OCI-LY3 (cell line): Measurements from ENCODE around the gene TCP11.

Source experiments
- H2AFZ ChIP-seq: fragments of 200-600, 300-600 bp; shearing (Covaris generic); 2 replicates; pipeline ENCODE4 v1.6.0; 2014; ENCODE audit warnings: antibody characterized with exemption, low read depth, low read length
- H3K27ac ChIP-seq: fragments of 200-600, 300-600 bp; sonication (generic); 2 replicates; pipeline ENCODE4 v1.5.1; 2014; ENCODE audit warnings: mild to moderate bottlenecking, low read length, moderate library complexity, mixed read lengths
- H3K27me3 ChIP-seq: fragments of 200-600, 300-600 bp; sonication (generic); 2 replicates; pipeline ENCODE4 v1.6.1; 2014; ENCODE audit warnings: low read depth, low read length, mixed read lengths
- H3K36me3 ChIP-seq: fragments of 200-600, 300-600 bp; sonication (generic); replicated peaks from 2 replicates; pipeline ENCODE3; 2014; ENCODE audit warnings: low read depth, low read length, mixed read lengths
- H3K4me1 ChIP-seq: fragments of 300-600, 200-600 bp; sonication (generic); 2 replicates; pipeline ENCODE4 v1.6.1; 2014; ENCODE audit warnings: low read length, mixed read lengths
- H3K4me2 ChIP-seq: fragments of 200-600, 300-600 bp; sonication (generic); 2 replicates; pipeline ENCODE4 v1.6.1; 2014; ENCODE audit warnings: low read length, mixed read lengths
- H3K4me3 ChIP-seq: fragments of 300-600, 200-600 bp; sonication (generic); 2 replicates; pipeline ENCODE4 v1.5.1; 2014; ENCODE audit warnings: antibody characterized with exemption, mild to moderate bottlenecking, low read length, moderate library complexity
- H3K79me2 ChIP-seq: fragments of 300-600, 200-600 bp; shearing (Covaris generic); 2 replicates; pipeline ENCODE4 v1.6.1; 2014; ENCODE audit warnings: mild to moderate bottlenecking, low read length, mixed read lengths
- H3K9ac ChIP-seq: fragments of 300-600, 200-600 bp; shearing (Covaris generic); 2 replicates; pipeline ENCODE4 v1.6.0; 2014; ENCODE audit warnings: mild to moderate bottlenecking, low read length, moderate library complexity
- H3K9me3 ChIP-seq: fragments of 200-600, 300-600 bp; shearing (Covaris generic); 2 replicates; pipeline ENCODE4 v1.6.1; 2014; ENCODE audit warnings: low read length, mixed read lengths; ENCODE audit not compliant: insufficient read depth
- H4K20me1 ChIP-seq: fragments of 200-600, 300-600 bp; sonication (generic); 2 replicates; pipeline ENCODE4 v1.6.1; 2016; ENCODE audit warnings: low read length, mixed read lengths; ENCODE audit not compliant: insufficient read depth
- EZH2phosphoT487 ChIP-seq: fragments of 200-600 bp; shearing (Covaris generic); IDR thresholded peaks from 2 replicates; pipeline ENCODE4 v1.6.1; 2018; ENCODE audit warnings: antibody characterized with exemption, mixed run types, low read depth
- TF ChIP-seq, protein P1 (sequence below): fragments of 200-600, 300-600 bp; sonication (generic); IDR thresholded peaks from 2 replicates; pipeline ENCODE4 v1.5.1; 2014; ENCODE audit warnings: antibody characterized with exemption, low read length, low read depth

The TCP11 gene

DNA sequence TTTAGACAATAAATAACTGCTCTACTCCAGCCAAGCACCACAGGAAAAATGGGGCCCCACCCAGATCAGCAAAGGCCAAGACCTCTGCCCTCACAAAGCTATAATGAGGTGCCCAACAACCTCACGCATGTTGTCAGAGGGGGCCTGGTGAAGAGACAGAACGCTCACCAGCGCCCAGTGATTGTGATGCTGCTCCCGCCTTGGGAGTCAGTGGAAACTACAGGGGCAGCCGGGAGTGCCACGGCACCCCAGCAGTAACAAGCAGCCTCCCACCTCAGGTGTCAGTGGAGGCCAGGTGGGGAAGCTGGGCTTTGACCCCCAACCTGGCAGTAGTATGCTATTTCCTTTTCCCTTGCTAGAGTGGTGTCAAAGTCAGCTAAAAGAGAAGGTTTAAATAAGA, 47.4 kb downstream of the TCP11 start:
- no peak overlapping the region for H3K27ac ChIP-seq
- H3K4me1 ChIP-seq, result no peaks in the 10 kb centered on the region
- H3K36me3 ChIP-seq, result no peaks in the 10 kb centered on the region
- no peak overlapping the region for H2AFZ ChIP-seq
- no peaks in the 10 kb centered on the region for H3K27me3 ChIP-seq
- no peak overlapping the region for H3K4me3 ChIP-seq
- H3K9ac ChIP-seq, result no peak overlapping the region
- no peak overlapping the region for H3K4me2 ChIP-seq
- H3K9me3 ChIP-seq, result no peaks in the 10 kb centered on the region
- H3K79me2 ChIP-seq, result no peaks in the 10 kb centered on the region
- TF ChIP-seq, protein P1, sequence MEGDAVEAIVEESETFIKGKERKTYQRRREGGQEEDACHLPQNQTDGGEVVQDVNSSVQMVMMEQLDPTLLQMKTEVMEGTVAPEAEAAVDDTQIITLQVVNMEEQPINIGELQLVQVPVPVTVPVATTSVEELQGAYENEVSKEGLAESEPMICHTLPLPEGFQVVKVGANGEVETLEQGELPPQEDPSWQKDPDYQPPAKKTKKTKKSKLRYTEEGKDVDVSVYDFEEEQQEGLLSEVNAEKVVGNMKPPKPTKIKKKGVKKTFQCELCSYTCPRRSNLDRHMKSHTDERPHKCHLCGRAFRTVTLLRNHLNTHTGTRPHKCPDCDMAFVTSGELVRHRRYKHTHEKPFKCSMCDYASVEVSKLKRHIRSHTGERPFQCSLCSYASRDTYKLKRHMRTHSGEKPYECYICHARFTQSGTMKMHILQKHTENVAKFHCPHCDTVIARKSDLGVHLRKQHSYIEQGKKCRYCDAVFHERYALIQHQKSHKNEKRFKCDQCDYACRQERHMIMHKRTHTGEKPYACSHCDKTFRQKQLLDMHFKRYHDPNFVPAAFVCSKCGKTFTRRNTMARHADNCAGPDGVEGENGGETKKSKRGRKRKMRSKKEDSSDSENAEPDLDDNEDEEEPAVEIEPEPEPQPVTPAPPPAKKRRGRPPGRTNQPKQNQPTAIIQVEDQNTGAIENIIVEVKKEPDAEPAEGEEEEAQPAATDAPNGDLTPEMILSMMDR, result no peak
- no peak for TF ChIP-seq EZH2phosphoT487
- no peaks in the 10 kb centered on the region for H4K20me1 ChIP-seq

DNA sequence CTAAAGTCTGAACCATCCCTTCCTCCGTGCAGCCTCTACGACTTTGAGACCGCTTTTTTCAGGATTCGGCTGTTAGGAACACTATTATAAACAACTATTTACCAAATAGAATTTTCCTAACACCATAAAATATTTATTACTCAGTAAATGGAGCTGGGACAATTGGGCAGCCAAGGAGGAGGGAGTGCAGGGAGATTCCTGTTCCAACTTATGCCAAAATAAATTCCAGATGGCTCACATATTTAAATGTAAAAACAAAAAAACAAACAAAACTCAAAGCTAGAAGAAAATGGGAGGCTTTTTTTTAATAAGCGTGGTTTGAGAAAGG, 48.1 kb downstream of the TCP11 start:
- H4K20me1 ChIP-seq, result no peaks in the 10 kb centered on the region
- no peak overlapping the region for H3K27ac ChIP-seq
- no peak for TF ChIP-seq EZH2phosphoT487
- TF ChIP-seq, protein P1, result no peak
- no peaks in the 10 kb centered on the region for H3K9me3 ChIP-seq
- no peak overlapping the region for H3K4me3 ChIP-seq
- H3K4me1 ChIP-seq, result no peaks in the 10 kb centered on the region
- H3K9ac ChIP-seq, result no peak overlapping the region
- H2AFZ ChIP-seq, result no peak overlapping the region
- H3K27me3 ChIP-seq, result no peaks in the 10 kb centered on the region
- no peak overlapping the region for H3K4me2 ChIP-seq
- H3K79me2 ChIP-seq, result no peaks in the 10 kb centered on the region
- H3K36me3 ChIP-seq, result no peaks in the 10 kb centered on the region

DNA sequence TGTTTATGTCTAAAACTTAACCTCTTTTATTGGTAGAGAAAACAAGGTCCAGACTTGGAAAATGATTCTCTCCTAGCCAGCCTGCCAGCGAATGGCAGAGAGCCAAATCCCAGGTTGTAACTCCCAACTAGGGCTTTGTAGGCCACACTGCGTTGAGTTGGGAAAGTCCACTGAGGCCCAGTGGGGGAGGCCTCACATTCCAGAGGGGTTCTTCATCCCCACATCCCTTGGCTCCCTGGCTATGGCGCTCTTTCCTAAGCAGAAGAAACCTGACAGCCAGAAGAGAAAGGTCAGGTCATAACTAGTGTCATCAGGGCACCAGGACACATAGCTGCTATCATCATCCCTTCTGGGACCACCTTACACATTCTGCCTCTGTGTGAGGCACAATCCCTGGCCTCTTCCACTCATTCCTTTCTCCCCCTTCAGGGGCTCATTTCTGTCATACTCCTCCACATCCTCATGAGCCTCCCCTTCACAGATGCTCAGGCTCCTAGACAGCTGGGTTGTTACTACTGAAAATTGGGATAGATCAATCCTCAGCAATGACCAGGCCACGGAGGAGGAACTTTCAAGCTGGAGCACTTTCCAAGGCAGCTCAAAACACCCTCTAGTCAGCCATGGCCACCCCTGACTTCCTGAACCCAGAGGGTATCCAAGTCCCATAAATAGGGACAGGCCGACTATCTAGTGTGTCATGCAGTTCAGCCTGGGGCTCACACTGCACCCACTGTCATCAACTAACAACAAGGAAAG, 48.6 kb downstream of the TCP11 start:
- H3K4me3 ChIP-seq, result no peak overlapping the region
- no peaks in the 10 kb centered on the region for H3K9me3 ChIP-seq
- no peak overlapping the region for H3K4me2 ChIP-seq
- no peaks in the 10 kb centered on the region for H3K27me3 ChIP-seq
- no peaks in the 10 kb centered on the region for H3K36me3 ChIP-seq
- no peak overlapping the region for H2AFZ ChIP-seq
- H3K79me2 ChIP-seq, result no peaks in the 10 kb centered on the region
- TF ChIP-seq, protein P1, result no peak
- TF ChIP-seq EZH2phosphoT487, result no peak
- no peaks in the 10 kb centered on the region for H4K20me1 ChIP-seq
- H3K27ac ChIP-seq, result no peak overlapping the region
- no peaks in the 10 kb centered on the region for H3K4me1 ChIP-seq
- no peak overlapping the region for H3K9ac ChIP-seq

DNA sequence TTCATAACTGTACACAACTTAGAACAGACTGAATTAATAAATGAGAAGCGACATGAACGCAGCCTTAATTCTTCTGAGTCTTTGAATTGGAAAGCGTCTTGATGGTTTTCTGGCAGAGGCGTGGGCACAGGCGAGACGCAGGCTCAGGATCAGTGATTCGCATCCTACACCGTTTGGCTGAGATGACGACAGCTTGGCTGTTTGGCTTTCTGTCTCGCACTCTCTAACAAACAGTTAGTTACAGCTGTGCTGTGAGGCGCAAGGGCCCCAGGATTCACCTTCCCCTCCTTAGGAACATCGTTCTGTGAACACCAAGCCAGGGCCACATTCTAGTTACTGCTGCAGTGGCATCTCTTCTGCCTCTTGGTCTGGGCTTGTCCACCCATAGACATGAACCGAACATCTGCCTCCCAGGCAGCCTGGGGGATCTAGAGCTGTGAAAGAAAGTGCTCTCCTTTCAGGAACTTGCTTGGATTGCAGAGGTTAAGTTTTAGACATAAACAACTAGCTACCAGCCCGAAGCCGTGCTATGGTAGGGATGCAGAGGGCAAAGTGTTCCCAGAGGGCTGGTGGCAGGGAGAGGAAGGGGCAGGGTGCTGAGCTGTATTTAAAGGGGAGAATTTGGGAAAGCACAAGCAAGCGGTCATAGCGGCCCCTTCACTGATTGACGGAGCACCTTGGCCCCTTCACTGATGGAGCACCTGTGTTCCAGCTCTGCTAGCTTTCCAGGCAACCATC, 49.6 kb downstream of the TCP11 start:
- no peaks in the 10 kb centered on the region for H3K27me3 ChIP-seq
- H3K4me2 ChIP-seq, result no peak overlapping the region
- no peaks in the 10 kb centered on the region for H4K20me1 ChIP-seq
- H3K9ac ChIP-seq, result no peak overlapping the region
- no peaks in the 10 kb centered on the region for H3K36me3 ChIP-seq
- TF ChIP-seq EZH2phosphoT487, result no peak
- TF ChIP-seq, protein P1, result no peak
- no peaks in the 10 kb centered on the region for H3K79me2 ChIP-seq
- no peaks in the 10 kb centered on the region for H3K4me1 ChIP-seq
- no peak overlapping the region for H3K27ac ChIP-seq
- no peak overlapping the region for H2AFZ ChIP-seq
- no peaks in the 10 kb centered on the region for H3K9me3 ChIP-seq
- H3K4me3 ChIP-seq, result no peak overlapping the region
